AG09309 (cell line): ENCODE measurements around the gene IL15RA.

Source experiments
- DNase-seq: peaks from one replicate; pipeline ENCODE4 v3.0.0-alpha.2; 2010; ENCODE audit warnings: low read depth
- H3K4me3 ChIP-seq: 2 replicates; pipeline ENCODE4 v1.5.1; 2011; ENCODE audit warnings: mild to moderate bottlenecking, low read depth, low read length, moderate library complexity; ENCODE audit not compliant: control insufficient read depth
- TF ChIP-seq, protein P1 (sequence below): IDR thresholded peaks from 2 replicates; pipeline ENCODE4 v1.5.1; 2011; ENCODE audit warnings: mild to moderate bottlenecking, low read depth, low read length, inconsistent platforms; ENCODE audit not compliant: insufficient read depth, control insufficient read depth; ENCODE audit errors: missing control alignments

IL15RA gene

DNA sequence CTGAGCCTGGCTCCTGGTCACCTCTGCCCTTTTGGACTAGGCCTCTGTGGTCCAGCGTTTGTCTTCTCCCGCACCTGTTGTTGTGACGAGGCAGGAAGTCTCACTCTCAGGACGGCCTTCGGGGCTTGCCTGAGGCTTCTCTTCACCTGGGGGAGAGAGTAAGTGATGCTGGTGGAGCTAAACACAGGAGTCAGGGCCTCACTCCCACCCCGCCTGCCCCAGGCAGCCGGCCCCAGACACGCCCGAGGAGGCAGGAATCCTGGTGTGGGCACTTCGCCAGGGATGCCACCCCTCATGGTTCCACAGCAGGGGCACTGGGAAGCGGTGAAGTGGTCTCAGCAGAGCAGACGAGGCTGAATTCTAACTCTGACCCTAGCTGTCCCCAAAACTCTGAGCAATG lies 42.5 kb upstream of the IL15RA start:
- H3K4me3 ChIP-seq, result no peak overlapping the region
- DNase-seq, result no peak
- TF ChIP-seq, protein P1, sequence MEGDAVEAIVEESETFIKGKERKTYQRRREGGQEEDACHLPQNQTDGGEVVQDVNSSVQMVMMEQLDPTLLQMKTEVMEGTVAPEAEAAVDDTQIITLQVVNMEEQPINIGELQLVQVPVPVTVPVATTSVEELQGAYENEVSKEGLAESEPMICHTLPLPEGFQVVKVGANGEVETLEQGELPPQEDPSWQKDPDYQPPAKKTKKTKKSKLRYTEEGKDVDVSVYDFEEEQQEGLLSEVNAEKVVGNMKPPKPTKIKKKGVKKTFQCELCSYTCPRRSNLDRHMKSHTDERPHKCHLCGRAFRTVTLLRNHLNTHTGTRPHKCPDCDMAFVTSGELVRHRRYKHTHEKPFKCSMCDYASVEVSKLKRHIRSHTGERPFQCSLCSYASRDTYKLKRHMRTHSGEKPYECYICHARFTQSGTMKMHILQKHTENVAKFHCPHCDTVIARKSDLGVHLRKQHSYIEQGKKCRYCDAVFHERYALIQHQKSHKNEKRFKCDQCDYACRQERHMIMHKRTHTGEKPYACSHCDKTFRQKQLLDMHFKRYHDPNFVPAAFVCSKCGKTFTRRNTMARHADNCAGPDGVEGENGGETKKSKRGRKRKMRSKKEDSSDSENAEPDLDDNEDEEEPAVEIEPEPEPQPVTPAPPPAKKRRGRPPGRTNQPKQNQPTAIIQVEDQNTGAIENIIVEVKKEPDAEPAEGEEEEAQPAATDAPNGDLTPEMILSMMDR, result no peak

DNA sequence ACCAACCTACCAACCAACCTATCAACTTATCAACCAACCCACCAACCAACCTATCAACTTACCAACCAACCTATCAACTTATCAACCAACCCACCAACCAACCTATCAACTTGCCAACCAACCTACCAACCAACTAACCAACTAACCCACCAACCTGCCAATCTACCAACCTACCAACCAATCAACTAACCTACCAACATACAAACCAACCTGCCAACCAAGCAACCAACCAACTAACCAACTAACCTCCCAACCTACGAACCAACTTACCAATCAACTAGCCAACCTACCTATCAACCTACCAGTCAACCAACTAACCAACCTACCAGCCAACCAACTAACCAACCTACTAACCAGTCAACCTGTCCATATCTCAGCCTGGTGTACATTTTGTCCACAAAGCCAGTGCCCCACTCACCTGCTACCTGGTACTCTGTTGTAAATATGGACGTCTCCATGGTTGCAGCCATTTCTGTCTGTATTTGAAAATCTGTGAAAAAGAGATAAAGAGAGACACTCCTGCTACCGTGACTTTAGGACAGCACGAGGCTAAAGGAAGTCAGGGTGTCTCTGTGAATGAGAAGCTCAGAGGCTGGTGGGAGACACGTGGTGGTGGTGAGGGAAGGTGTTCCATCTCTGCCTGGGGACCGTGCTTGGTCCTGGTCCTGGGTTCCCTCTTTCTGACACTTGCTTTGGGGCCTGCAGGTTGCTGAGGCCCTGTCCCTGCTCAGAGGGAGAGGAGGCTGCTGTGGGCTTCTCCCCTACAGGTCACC lies 41.9 kb upstream of the IL15RA start:
- TF ChIP-seq, protein P1, result no peak
- no peak for DNase-seq

DNA sequence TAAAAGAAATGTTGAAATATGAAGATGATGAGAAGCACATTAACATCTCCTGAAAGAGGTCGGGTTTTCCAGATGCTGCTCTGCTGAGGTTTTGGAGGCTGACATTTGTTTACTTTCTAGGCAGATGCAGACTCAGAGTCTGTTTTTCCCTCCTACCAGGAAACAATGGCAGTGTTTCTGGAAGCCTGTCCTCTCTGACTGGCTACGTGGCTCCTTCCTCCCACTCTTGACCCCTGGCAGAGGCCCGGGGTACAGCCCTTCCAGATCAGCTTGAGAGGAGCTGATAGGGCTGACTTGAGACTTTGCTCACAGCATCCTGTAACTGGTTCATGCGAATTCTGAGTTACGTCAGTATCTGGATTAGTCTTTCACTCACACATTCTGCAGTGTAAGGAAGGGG lies 41.1 kb upstream of the IL15RA start:
- H3K4me3 ChIP-seq, result no peak overlapping the region
- TF ChIP-seq, protein P1, result no peak
- DNase-seq, result no peak

More for the DNA sequence above, 41.9 kb upstream of the IL15RA start:
- no peak overlapping the region for H3K4me3 ChIP-seq

DNA sequence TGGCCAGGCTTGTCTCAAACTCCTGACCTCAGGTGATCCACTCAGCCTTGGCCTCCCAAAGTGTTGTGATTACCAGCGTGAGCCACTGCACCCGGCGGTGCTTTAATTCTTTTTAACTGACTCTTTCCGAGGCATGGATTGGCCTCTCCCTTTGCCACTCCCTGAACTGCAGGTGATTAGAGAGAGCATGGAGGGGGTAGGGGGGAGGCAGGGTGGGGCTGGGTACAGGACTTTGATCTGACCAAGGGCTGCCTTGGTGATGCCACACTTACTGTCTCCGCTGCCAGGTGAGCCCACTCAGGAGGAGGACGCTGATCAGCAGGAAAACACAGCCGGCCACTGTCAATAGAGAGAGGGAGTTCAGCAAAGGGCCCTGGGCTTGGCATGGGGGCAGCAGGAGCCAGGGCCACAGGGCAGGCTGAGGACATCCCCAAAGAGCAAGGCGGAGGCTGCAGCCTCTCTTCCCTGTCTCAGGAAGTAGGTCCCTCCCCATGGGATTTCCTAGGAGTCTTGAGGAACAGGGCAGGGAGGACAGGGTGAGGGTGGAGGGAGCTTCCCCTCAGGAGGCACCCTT lies 40.5 kb upstream of the IL15RA start:
- H3K4me3 ChIP-seq, result no peak overlapping the region
- TF ChIP-seq, protein P1, result no peak

DNA sequence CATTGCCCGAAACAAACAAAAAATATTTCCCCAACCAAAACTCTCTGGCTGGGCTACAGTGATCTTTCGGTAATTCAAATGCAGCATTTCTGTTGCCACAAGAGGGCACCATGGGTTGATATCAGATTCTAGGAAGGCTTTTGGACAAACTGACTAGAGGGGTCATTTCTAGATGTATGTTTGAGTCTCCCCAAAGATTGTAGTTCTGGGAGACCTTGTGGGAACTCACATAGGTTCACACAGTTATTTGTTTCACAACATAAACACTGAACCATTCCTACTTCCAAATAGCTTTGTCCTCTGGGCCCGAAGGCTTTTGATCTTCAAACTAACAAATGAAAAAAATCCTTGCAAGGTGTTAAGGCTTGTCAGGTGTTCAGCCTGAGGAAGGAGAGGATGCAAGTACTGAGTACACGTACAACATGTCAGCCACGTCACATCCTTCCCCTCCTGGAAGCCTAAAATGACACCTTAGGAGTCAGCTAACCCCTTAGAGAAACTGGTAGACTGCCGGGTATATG lies 37.0 kb upstream of the IL15RA start:
- TF ChIP-seq, protein P1, result peak; percentile 76
- DNase-seq, result no peak
- no peak overlapping the region for H3K4me3 ChIP-seq

More for the DNA sequence above, 40.5 kb upstream of the IL15RA start:
- no peak for DNase-seq

DNA sequence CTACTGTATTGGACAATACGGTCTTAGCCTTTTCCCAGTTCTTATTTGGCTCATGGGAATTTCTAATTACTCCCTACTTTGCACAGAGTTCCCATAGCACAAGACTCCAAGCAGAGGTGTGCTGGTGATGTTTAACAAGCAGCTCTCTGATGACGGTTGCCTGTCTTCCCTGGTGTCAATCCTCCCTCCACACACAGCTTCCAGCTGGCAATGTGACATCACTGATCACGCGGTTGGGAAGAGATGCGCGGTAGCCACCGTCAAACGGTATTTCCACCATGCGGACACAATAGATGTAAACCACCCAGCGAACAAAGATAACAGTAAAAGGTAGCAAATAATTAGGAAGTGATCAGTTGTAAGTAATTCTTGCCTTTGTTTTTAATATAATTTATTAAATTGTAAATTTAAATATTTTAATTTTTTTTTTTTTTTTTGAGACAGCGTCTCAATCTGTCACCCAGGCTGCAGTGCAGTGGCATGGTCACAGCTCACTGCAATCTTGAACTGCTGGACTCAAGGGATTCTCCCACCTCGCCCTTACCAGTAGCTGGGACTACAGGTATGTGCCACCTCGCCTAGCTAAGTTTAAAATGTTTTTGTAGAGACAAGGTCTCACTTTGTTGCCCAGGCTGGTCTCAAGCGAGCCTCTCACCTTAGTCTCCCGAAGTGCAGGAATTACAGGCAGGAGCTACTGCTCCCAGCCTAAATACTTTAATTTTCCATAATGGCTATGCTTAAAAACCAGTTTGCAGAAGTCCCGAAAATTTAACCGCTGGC lies 36.3 kb upstream of the IL15RA start:
- H3K4me3 ChIP-seq, result no peak overlapping the region
- TF ChIP-seq, protein P1, result no peak
- DNase-seq, result no peak
